ENCODE measurements around the gene TBC1D21.

Gene TBC1D21

DNA sequence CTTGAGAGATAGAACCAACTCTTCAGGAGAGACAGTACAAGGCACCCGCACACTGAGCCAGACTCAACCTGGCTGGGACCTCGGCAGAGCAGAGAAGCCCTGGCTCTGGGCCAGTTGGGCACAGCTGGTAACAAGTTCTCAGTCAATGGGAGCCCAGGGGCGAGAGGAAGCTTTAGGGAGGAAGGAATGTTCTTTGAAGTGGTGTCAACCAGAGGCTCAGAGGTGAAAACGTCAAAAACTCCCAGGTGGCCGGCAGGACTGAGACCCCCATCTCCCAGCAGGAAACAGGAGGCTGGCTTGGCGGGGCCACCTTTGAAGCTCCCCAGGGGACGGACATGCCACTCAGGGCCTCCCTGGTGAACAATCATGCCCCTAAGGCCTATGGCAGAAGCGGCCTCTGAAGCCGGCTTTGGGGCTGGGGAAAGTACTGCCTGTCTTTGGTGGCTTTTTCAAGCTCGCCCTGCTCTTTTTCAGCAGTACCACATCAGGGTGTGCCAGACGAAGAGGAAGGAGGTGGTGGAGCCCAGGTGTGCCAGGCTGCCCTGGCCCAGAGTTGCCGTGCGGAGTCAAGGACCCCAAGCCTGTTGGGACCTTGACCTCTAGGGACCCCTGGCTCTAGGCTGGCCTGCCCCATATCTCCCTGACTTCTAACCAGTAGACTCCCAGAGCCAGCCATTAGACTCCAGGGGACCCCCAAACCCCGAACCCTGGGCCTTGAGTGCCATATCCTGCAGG is 16.7 kb upstream of the TBC1D21 start:
- Histone ChIP-seq H3K4me1 (ENCODE audit: insufficient read depth, low read length, severe bottlenecking) (no peaks in the 10 kb centered on the region), H3K27ac (ENCODE audit: low read depth, low read length, poor library complexity, severe bottlenecking) (no peak overlapping the region), H3K9me2 (ENCODE audit: low read depth, low read length) (no peaks in the 10 kb centered on the region), H3K79me2 (ENCODE audit: insufficient read depth, low read length) (no peaks in the 10 kb centered on the region), H3K27me3 (ENCODE audit: insufficient read depth, low read length) (no peaks in the 10 kb centered on the region), H3K36me3 (ENCODE audit: insufficient read depth, low read length) (no peaks in the 10 kb centered on the region), H3K4me2 (ENCODE audit: low read length) (no peak overlapping the region), H4K20me1 (ENCODE audit: insufficient read depth, low read length) (no peaks in the 10 kb centered on the region), H2AFZ (ENCODE audit: low read length) (no peak overlapping the region), H3K4me3 (ENCODE audit: low read depth, low read length, poor library complexity, severe bottlenecking) (no peak overlapping the region), H3K9me3 (ENCODE audit: low read length) (no peaks in the 10 kb centered on the region), H3K9ac (ENCODE audit: low read length) (no peak overlapping the region), H3F3A (ENCODE audit: insufficient read depth, low read length) (no peaks in the 10 kb centered on the region)
- TF ChIP-seq EZH2 (IDR thresholded peaks at IDR 0.05; ENCODE audit: borderline replicate concordance, low read length) (no peak), CTCF (IDR thresholded peaks at IDR 0.05; ENCODE audit: low read length) (no peak)

GRCh38 chr15:73857193-73857920 is 16.0 kb upstream of the TBC1D21 start:
- no peak overlapping the region for H3K27ac ChIP-seq (ENCODE audit: low read depth, low read length, poor library complexity, severe bottlenecking)
- no peaks in the 10 kb centered on the region for H3K27me3 ChIP-seq (ENCODE audit: insufficient read depth, low read length)
- H3K9ac ChIP-seq (ENCODE audit: low read length), result no peak overlapping the region

DNA sequence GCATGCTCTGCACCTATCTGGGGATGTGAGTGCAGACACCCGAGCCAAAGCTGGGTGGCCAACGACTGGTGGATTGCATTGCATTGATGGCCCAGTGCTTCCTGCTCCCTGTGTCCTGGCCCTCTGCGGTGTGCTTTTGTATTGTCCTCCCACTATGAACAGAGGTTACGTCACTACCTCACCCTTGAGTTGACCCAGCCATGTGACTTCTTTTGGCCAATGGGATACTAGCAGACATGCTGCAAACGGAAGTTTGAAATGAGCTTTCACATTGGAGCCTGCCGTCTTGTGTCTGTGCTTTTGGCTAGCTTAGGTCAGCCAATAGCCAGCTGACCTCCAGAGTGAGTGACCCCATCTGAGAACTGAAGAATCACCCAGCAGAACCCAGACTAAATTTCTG is 15.3 kb upstream of the TBC1D21 start:
- H3K4me1 ChIP-seq (ENCODE audit: insufficient read depth, low read length, severe bottlenecking), result no peaks in the 10 kb centered on the region
- no peaks in the 10 kb centered on the region for H3F3A ChIP-seq (ENCODE audit: insufficient read depth, low read length)
- no peak overlapping the region for H3K4me3 ChIP-seq (ENCODE audit: low read depth, low read length, poor library complexity, severe bottlenecking)
- no peaks in the 10 kb centered on the region for H3K36me3 ChIP-seq (ENCODE audit: insufficient read depth, low read length)
- TF ChIP-seq CTCF (IDR thresholded peaks at IDR 0.05; ENCODE audit: low read length) (no peak), EZH2 (IDR thresholded peaks at IDR 0.05; ENCODE audit: borderline replicate concordance, low read length) (no peak)
- no peak overlapping the region for H3K4me2 ChIP-seq (ENCODE audit: low read length)
- no peak overlapping the region for H3K27ac ChIP-seq (ENCODE audit: low read depth, low read length, poor library complexity, severe bottlenecking)
- no peaks in the 10 kb centered on the region for H3K27me3 ChIP-seq (ENCODE audit: insufficient read depth, low read length)
- no peaks in the 10 kb centered on the region for H3K9me2 ChIP-seq (ENCODE audit: low read depth, low read length)
- no peak overlapping the region for H3K9ac ChIP-seq (ENCODE audit: low read length)
- H3K9me3 ChIP-seq (ENCODE audit: low read length), result no peaks in the 10 kb centered on the region
- H2AFZ ChIP-seq (ENCODE audit: low read length), result no peak overlapping the region
- H4K20me1 ChIP-seq (ENCODE audit: insufficient read depth, low read length), result no peaks in the 10 kb centered on the region
- H3K79me2 ChIP-seq (ENCODE audit: insufficient read depth, low read length), result no peaks in the 10 kb centered on the region

More at GRCh38 chr15:73857193-73857920, 16.0 kb upstream of the TBC1D21 start:
- Histone ChIP-seq H2AFZ (ENCODE audit: low read length) (no peak overlapping the region), H4K20me1 (ENCODE audit: insufficient read depth, low read length) (no peaks in the 10 kb centered on the region), H3K4me2 (ENCODE audit: low read length) (no peak overlapping the region), H3K36me3 (ENCODE audit: insufficient read depth, low read length) (no peaks in the 10 kb centered on the region), H3K4me1 (ENCODE audit: insufficient read depth, low read length, severe bottlenecking) (no peaks in the 10 kb centered on the region), H3K9me2 (ENCODE audit: low read depth, low read length) (no peaks in the 10 kb centered on the region), H3K9me3 (ENCODE audit: low read length) (no peaks in the 10 kb centered on the region), H3F3A (ENCODE audit: insufficient read depth, low read length) (no peaks in the 10 kb centered on the region), H3K79me2 (ENCODE audit: insufficient read depth, low read length) (no peaks in the 10 kb centered on the region), H3K4me3 (ENCODE audit: low read depth, low read length, poor library complexity, severe bottlenecking) (no peak overlapping the region)
- TF ChIP-seq CTCF (IDR thresholded peaks at IDR 0.05; ENCODE audit: low read length) (no peak), EZH2 (IDR thresholded peaks at IDR 0.05; ENCODE audit: borderline replicate concordance, low read length) (no peak)

All from OCI-LY1 (cell line).